A673 (cell line): ENCODE results near the gene GOSR2. TPM values are rescaled to one million over a fixed set of nuclear protein-coding genes. Genes with fewer than 3 reads are reported as not detected.

Experiments
- BruUV-seq: library from RNA; stranded (reverse); fragments of 400-500 nt; replicated peaks from 2 replicates; lab custom pipeline; 2021; lab: Mats Ljungman, UMichigan
- CTCF ChIA-PET: fragments of 300-600 bp; sonication (Branson Sonifier 250); formaldehyde crosslinking; loops from one replicate; lab custom pipeline; 2022; ENCODE audit warnings: antibody characterized with exemption; lab: Charles Lee
- POLR2A ChIA-PET: fragments of 300-600 bp; sonication (Branson Sonifier 250); formaldehyde crosslinking; loops from one replicate; lab custom pipeline; 2022; ENCODE audit warnings: antibody characterized with exemption; ENCODE audit not compliant: low non-redundant PET; lab: Charles Lee
- DNase-seq: peaks from one replicate; pipeline ENCODE4 v3.0.0-alpha.2; 2015; ENCODE audit warnings: low spot score
- H3K27ac ChIP-seq: fragments of 200-600 bp; sonication (generic); 2 replicates; pipeline ENCODE4 v1.5.1; 2016; ENCODE audit warnings: mixed run types, low read depth, mild to moderate bottlenecking, mixed read lengths, antibody characterized with exemption, low read length; ENCODE audit not compliant: poor library complexity, severe bottlenecking
- H3K27me3 ChIP-seq: fragments of 200-600 bp; sonication (generic); replicated peaks from 2 replicates; pipeline ENCODE4 v1.6.1; 2017; ENCODE audit warnings: mixed run types, low read depth, mild to moderate bottlenecking, mixed read lengths, antibody characterized with exemption, low read length; ENCODE audit not compliant: insufficient read depth, poor library complexity
- H3K36me3 ChIP-seq: fragments of 200-600 bp; sonication (generic); 2 replicates; pipeline ENCODE4 v1.6.1; 2016; ENCODE audit warnings: mixed run types, mild to moderate bottlenecking, mixed read lengths, antibody characterized with exemption, low read length; ENCODE audit not compliant: insufficient read depth, poor library complexity, severe bottlenecking
- H3K4me1 ChIP-seq: fragments of 200-600 bp; sonication (generic); 2 replicates; pipeline ENCODE4 v1.6.1; 2017; ENCODE audit warnings: mixed run types, mild to moderate bottlenecking, mixed read lengths, antibody characterized with exemption, low read length; ENCODE audit not compliant: insufficient read depth, poor library complexity, severe bottlenecking
- H3K4me3 ChIP-seq: fragments of 200-600 bp; sonication (generic); 2 replicates; pipeline ENCODE4 v1.5.1; 2016; ENCODE audit warnings: low read depth, mixed run types, mild to moderate bottlenecking, mixed read lengths, low read length; ENCODE audit not compliant: poor library complexity, severe bottlenecking
- H3K9me3 ChIP-seq: fragments of 200-600 bp; sonication (generic); 2 replicates; pipeline ENCODE4 v1.6.1; 2016; ENCODE audit warnings: mixed run types, low read depth, mild to moderate bottlenecking, mixed read lengths, antibody characterized with exemption, low read length; ENCODE audit not compliant: poor library complexity, severe bottlenecking
- CTCF ChIP-seq: fragments of 300-800, 200-600 bp; sonication (generic); conservative IDR thresholded peaks from 2 replicates; pipeline ENCODE4 v1.5.1; 2017; ENCODE audit warnings: low read depth, mild to moderate bottlenecking, antibody characterized with exemption, low read length, moderate library complexity, mixed read lengths
- EZH2 ChIP-seq: fragments of 200-600 bp; sonication (generic); IDR thresholded peaks from 2 replicates; pipeline ENCODE4 v1.6.1; 2017; ENCODE audit warnings: borderline replicate concordance, low read depth, mild to moderate bottlenecking, mixed read lengths, antibody characterized with exemption, low read length; ENCODE audit not compliant: poor library complexity, severe bottlenecking
- intact Hi-C: fragments of 100-400 bp; cut with micrococcal nuclease; formaldehyde crosslinking; loops from one replicate; pipeline ENCODE4 v1.10.0; 2022; ENCODE audit not compliant: unreplicated experiment
- total RNA-seq: library from RNA; stranded (reverse); gene quantifications from 2 replicates; pipeline ENCODE4 v1.2.3, GENCODE V29; 2021

The GOSR2 gene
- total RNA-seq, 1 experiment from 2014 or later, result 34.5 TPM

- BruUV-seq, result no TSS peak
Measured at GRCh38 chr17:46901291-46901690, 21.7 kb upstream of the GOSR2 start.

DNA sequence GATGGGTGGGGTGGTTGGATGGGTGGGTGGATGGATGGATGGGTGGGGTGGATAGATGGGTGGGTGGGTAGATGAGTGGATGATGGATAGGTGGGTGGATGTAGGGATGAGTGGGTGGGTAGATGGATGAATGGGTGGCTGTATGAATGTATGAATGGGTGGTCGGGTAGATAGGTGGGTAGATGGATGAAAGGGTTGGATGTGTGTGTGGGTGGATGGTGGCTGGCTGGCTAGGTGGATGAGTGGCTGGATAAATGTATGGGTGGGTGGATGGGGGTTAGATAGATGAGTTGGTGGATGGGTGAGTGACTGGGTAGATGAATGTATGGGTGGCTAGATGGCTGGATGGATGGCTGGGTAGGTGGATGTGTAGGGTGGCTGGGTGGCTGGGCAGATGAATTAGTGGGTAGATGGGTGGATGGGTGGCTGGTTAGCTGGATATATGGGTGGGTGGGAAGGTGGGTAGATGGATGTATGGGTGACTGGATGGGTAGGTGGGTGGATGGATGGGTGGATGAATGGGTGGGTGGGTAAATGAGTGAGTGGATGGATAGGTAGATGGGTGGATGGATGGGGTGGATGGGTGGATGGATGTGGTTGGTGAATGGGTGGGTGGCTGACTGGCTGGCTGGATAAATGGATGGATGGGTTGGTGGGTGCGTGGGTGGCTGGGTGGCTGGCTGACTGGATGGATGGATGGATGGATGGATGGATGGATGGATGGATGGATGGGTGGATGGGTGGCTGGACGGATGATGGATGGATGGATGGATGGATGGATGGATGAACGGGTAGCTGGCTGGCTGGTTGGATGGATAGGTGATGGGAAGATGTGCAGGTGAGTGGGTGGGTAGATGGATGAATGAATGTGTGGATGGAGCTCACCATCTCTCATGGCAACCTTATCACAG, 18.9 kb upstream of the GOSR2 start:
- H3K4me1 ChIP-seq, result no peaks in the 10 kb centered on the region
- DNase-seq, result no peak
- no peaks in the 10 kb centered on the region for H3K36me3 ChIP-seq
- H3K27ac ChIP-seq, result no peak overlapping the region
- no peaks in the 10 kb centered on the region for H3K9me3 ChIP-seq
- CTCF ChIA-PET, result no interaction called here
- no peak overlapping the region for H3K4me3 ChIP-seq
- TF ChIP-seq EZH2 (no peak), CTCF (no peak)
- no TSS peak for BruUV-seq
- no peaks in the 10 kb centered on the region for H3K27me3 ChIP-seq
- intact Hi-C loops, result loop anchor here (10.0 kb wide), 1 partner anchor 59 kb away; no protein-coding TSS in a partner anchor
- POLR2A ChIA-PET, result no interaction called here

More at GRCh38 chr17:46901291-46901690, 21.7 kb upstream of the GOSR2 start:
- Histone ChIP-seq H3K27me3 (no peaks in the 10 kb centered on the region), H3K4me3 (no peak overlapping the region), H3K9me3 (no peaks in the 10 kb centered on the region), H3K27ac (no peak overlapping the region), H3K36me3 (no peaks in the 10 kb centered on the region), H3K4me1 (no peaks in the 10 kb centered on the region)
- no peak for DNase-seq
- intact Hi-C loops, result loop anchor here (10.0 kb wide), 1 partner anchor 56 kb away; no protein-coding TSS in a partner anchor
- ChIA-PET CTCF (interaction anchor here (0.7 kb wide), 1 partner anchor 330 kb away, joined by 6 read pairs; no protein-coding TSS in a partner anchor), POLR2A (no interaction called here)
- no peak for TF ChIP-seq EZH2

- no peak for TF ChIP-seq CTCF
- no peak for TF ChIP-seq EZH2
- DNase-seq, result no peak
- Histone ChIP-seq H3K36me3 (no peaks in the 10 kb centered on the region), H3K27ac (no peak overlapping the region), H3K4me1 (no peaks in the 10 kb centered on the region), H3K27me3 (peaks cover 3% of the 10 kb centered on the region), H3K4me3 (no peak overlapping the region), H3K9me3 (no peaks in the 10 kb centered on the region)
- intact Hi-C loops, result loop anchor here (10.0 kb wide), 1 partner anchor 63 kb away; no protein-coding TSS in a partner anchor
- BruUV-seq, result no TSS peak
- ChIA-PET CTCF (no interaction called here), POLR2A (no interaction called here)
Measured at GRCh38 chr17:46908068-46908737, 14.8 kb upstream of the GOSR2 start.
